Measurements from ENCODE around the gene AIM2. TPM values are rescaled to one million over a fixed set of nuclear protein-coding genes. Genes with fewer than 3 reads are reported as not detected.
"Not testable (repeated sequence)": the region's sequence is repeated elsewhere in the genome, so short reads cannot be mapped to it uniquely, and the experiment has no call there.

The AIM2 gene
- total RNA-seq, 3 donors from 2014 or later (not counting 1 experiment from before 2014, with no cell fraction given) = 1.1 TPM; not detected in 2

- H3K9me3 Mint-ChIP-seq = no peaks in the 10 kb centered on the region
- DNase-seq = no peak
- no peak overlapping the region for H3K27ac Mint-ChIP-seq
- no peak overlapping the region for H3K27ac ChIP-seq (ENCODE audit: low read length)
- WGBS (ENCODE audit: insufficient coverage) = 100% methylated on average over 1 of the region's 1 CpG
- no peak for ATAC-seq
- no peaks in the 10 kb centered on the region for H3K4me1 Mint-ChIP-seq
- H3K27me3 Mint-ChIP-seq (ENCODE audit: low read depth in 2 of 2) = peaks cover 24 to 36% of the 10 kb centered on the region in 2 donors
- intact Hi-C loops (cut with micrococcal nuclease) = no loop called here
- H3K4me3 Mint-ChIP-seq = no peak overlapping the region
- TF ChIP-seq, protein P1, sequence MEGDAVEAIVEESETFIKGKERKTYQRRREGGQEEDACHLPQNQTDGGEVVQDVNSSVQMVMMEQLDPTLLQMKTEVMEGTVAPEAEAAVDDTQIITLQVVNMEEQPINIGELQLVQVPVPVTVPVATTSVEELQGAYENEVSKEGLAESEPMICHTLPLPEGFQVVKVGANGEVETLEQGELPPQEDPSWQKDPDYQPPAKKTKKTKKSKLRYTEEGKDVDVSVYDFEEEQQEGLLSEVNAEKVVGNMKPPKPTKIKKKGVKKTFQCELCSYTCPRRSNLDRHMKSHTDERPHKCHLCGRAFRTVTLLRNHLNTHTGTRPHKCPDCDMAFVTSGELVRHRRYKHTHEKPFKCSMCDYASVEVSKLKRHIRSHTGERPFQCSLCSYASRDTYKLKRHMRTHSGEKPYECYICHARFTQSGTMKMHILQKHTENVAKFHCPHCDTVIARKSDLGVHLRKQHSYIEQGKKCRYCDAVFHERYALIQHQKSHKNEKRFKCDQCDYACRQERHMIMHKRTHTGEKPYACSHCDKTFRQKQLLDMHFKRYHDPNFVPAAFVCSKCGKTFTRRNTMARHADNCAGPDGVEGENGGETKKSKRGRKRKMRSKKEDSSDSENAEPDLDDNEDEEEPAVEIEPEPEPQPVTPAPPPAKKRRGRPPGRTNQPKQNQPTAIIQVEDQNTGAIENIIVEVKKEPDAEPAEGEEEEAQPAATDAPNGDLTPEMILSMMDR (IDR thresholded peaks at IDR 0.05) = no peak
- no peak overlapping the region for H3K4me3 ChIP-seq (ENCODE audit: low read length)
- no peaks in the 10 kb centered on the region for H3K4me1 ChIP-seq (ENCODE audit: control insufficient read depth, insufficient read depth, low read length)
- H3K9me3 ChIP-seq (ENCODE audit: control insufficient read depth, insufficient read depth, low read length) = no peaks in the 10 kb centered on the region
- H3K36me3 ChIP-seq (ENCODE audit: control insufficient read depth, insufficient read depth, low read length) = no peaks in the 10 kb centered on the region
- H3K27me3 ChIP-seq (ENCODE audit: control insufficient read depth, insufficient read depth, low read length) = peaks cover 2% of the 10 kb centered on the region
- no peaks in the 10 kb centered on the region for H3K36me3 Mint-ChIP-seq
Observed at GRCh38 chr1:159121526-159121925, 45.0 kb upstream of the AIM2 start.

DNA sequence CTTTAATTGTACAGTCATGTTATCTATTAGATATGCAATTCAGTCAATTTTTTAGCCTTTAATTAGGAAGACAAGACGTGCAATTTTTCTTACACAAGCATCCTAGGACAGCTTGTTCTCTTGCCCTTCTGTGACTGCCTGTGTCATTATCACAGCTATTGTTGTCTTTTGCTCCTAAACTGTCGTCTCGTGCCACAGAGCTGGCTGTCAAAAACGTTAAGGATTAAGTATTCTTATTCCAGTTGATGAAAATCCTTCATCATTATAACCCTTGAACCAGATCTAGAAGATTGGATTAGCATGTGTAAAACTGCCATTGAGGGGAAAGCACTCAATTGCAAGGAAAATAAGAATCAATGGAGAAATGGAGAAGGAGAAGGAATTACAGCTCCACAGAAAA is 43.8 kb upstream of the AIM2 start:
- Mint-ChIP-seq H3K27me3 (ENCODE audit: low read depth in 2 of 2) (peaks cover 24 to 35% of the 10 kb centered on the region in 2 donors), H3K9me3 (no peaks in the 10 kb centered on the region), H3K27ac (no peak overlapping the region), H3K36me3 (no peaks in the 10 kb centered on the region), H3K4me3 (no peak overlapping the region), H3K4me1 (no peaks in the 10 kb centered on the region)
- ATAC-seq (no peak), DNase-seq (no peak)
- Histone ChIP-seq H3K27me3 (ENCODE audit: control insufficient read depth, insufficient read depth, low read length) (peaks cover 2% of the 10 kb centered on the region), H3K36me3 (ENCODE audit: control insufficient read depth, insufficient read depth, low read length) (no peaks in the 10 kb centered on the region), H3K27ac (ENCODE audit: low read length) (no peak overlapping the region), H3K4me3 (ENCODE audit: low read length) (no peak overlapping the region), H3K9me3 (ENCODE audit: control insufficient read depth, insufficient read depth, low read length) (no peaks in the 10 kb centered on the region), H3K4me1 (ENCODE audit: control insufficient read depth, insufficient read depth, low read length) (no peaks in the 10 kb centered on the region)
- WGBS (ENCODE audit: insufficient coverage) = 85% methylated on average over 4 of the region's 4 CpGs
- TF ChIP-seq, protein P1 (IDR thresholded peaks at IDR 0.05) = no peak
- intact Hi-C loops (cut with micrococcal nuclease) = no loop called here

- no peaks in the 10 kb centered on the region for H3K4me1 Mint-ChIP-seq
- intact Hi-C loops (cut with micrococcal nuclease) = no loop called here
- Histone ChIP-seq H3K27ac (ENCODE audit: low read length) (no peak overlapping the region), H3K36me3 (ENCODE audit: control insufficient read depth, insufficient read depth, low read length) (no peaks in the 10 kb centered on the region), H3K27me3 (ENCODE audit: control insufficient read depth, insufficient read depth, low read length) (no peaks in the 10 kb centered on the region), H3K4me1 (ENCODE audit: control insufficient read depth, insufficient read depth, low read length) (no peaks in the 10 kb centered on the region), H3K4me3 (ENCODE audit: low read length) (no peak overlapping the region), H3K9me3 (ENCODE audit: control insufficient read depth, insufficient read depth, low read length) (no peaks in the 10 kb centered on the region)
- H3K27me3 Mint-ChIP-seq (ENCODE audit: low read depth in 2 of 2) = peaks cover 19 to 33% of the 10 kb centered on the region in 2 donors
- DNase-seq (no peak), ATAC-seq (no peak)
- H3K9me3 Mint-ChIP-seq = no peaks in the 10 kb centered on the region
- 20% methylated on average over 1 of the region's 1 CpG for WGBS (ENCODE audit: insufficient coverage)
- H3K27ac Mint-ChIP-seq = no peak overlapping the region
- TF ChIP-seq, protein P1 (IDR thresholded peaks at IDR 0.05) = no peak
- H3K36me3 Mint-ChIP-seq = no peaks in the 10 kb centered on the region
- no peak overlapping the region for H3K4me3 Mint-ChIP-seq
Observed at GRCh38 chr1:159113596-159114433, 37.2 kb upstream of the AIM2 start.

- H3K9me3 ChIP-seq (ENCODE audit: control insufficient read depth, insufficient read depth, low read length); H3K27me3 ChIP-seq (ENCODE audit: control insufficient read depth, insufficient read depth, low read length); H3K4me1 Mint-ChIP-seq; H3K4me3 ChIP-seq (ENCODE audit: low read length); H3K36me3 ChIP-seq (ENCODE audit: control insufficient read depth, insufficient read depth, low read length); ATAC-seq; H3K4me1 ChIP-seq (ENCODE audit: control insufficient read depth, insufficient read depth, low read length); intact Hi-C loops (cut with micrococcal nuclease); DNase-seq; H3K27ac Mint-ChIP-seq; H3K36me3 Mint-ChIP-seq; H3K4me3 Mint-ChIP-seq; H3K9me3 Mint-ChIP-seq; H3K27ac ChIP-seq (ENCODE audit: low read length): not testable (repeated sequence)
- 86% methylated on average over 2 of the region's 3 CpGs for WGBS (ENCODE audit: insufficient coverage)
- H3K27me3 Mint-ChIP-seq (ENCODE audit: low read depth in 2 of 2) = peaks cover 36 to 52% of the 10 kb centered on the region in 2 donors
Observed at GRCh38 chr1:159103021-159103420, 26.5 kb upstream of the AIM2 start.

Measured in natural killer cell (primary cell).